Activated CD4-positive, alpha-beta T cell treated with anti-CD3 and anti-CD28 coated beads, Interleukin-2, amount 50 U/mL, for 24 hours (primary cell): ENCODE measurements around the gene KCTD16.

Experiments used
- DNase-seq, 2 donors: peaks; one replicate each; pipeline ENCODE4 v3.0.0-alpha.2; 2020; ENCODE audit warnings: low read depth in 1 of 2, low spot score in 1 of 2

KCTD16 gene

DNA sequence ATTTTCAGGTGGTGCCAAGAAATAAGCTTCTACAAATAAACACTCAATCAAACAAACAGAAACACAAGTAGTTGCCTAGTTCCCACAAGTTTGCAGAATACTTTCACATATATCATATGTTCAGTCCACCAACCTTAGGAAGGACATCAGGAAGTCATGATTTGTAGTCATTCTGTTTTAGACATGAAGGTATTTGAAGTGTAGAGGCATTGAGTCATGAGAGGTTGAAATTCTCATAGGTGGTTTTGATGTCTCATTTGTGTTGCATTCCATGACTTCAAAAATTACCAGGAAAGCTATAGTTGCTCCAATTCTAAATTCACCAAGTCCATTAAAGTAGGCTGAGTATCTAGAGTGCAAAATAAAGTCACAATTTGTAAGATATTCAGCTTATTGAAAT, 159.0 kb downstream of the KCTD16 start:
- DNase-seq, result no peak

DNA sequence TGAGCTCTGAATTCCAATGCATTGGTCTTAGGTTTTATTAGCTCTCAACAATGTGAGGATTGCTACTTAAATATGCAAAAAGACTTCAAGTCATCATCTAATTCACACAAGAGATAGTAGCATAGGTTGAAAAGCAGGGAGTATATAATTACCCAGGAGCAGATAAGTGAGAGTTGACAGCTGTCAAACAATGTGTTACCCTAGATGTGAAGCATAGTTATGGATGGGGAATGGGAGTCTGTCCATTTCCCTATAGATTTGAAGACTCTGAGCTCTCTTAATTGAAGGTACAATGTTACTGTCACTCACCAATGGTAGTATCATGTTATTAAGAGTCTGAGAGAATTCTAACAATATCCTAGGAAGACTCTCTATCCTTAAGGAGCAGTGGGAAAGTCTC, 160.7 kb downstream of the KCTD16 start:
- no peak for DNase-seq

DNA sequence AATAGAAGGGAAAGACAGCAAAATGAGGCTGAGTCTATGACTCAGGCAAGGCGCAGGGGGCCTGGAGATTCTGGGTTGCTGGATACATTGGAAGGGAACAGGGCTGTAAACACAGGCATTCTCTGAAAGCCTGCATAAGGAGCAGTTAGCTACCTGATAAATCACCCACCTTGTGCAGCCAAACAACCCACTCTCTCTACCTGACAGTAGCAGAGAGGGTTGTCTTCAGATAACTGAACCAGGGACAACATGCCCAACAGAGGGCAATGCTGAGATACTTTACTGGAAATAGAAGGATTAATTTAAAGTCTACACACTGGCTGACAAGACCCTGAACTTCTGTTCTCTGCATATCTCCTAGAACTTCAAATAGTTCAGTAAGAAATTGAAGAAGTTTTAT, 161.6 kb downstream of the KCTD16 start:
- no peak for DNase-seq

- DNase-seq, result no peak
These were observed 162.8 kb downstream of the KCTD16 start for GRCh38 chr5:144333336-144333920.

GRCh38 chr5:144335561-144335960, 164.9 kb downstream of the KCTD16 start:
- no peak for DNase-seq

DNA sequence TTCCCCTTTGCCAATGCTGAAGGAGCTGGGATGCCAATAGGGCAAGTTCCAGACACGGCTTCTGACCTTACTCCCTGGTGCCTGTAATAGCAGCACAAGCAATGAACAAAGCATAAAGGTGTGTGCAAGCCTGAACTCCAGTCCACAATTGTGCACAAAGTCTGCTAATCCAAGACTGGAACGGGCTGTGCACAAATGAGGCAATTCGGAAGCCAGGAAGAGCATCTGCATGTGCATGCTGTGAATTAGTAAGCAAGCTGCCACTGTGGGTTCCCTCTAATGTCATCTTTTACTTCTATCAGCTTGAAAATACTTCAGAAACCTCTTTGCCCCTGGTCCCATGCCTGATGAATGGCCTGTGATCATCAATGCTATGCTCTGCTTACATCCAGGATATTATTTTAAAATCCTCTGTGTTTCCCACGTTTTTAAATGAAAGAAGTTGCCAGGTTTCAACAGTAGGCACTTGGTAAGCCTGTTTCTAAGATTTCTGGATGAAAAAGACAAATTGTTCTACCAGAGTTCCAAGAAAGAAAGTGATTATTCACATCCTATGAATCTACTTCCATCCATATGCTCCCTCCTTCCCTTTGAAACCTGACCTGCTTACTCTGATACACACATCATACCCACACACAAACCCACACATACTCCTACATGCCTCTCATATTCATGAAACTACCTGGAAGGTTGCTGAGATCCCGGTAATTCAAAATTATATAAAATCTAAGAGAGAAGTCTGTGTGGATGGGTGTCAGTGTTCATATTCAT, 165.7 kb downstream of the KCTD16 start:
- no peak for DNase-seq

GRCh38 chr5:144352330-144352729, 181.7 kb downstream of the KCTD16 start:
- no peak for DNase-seq

DNA sequence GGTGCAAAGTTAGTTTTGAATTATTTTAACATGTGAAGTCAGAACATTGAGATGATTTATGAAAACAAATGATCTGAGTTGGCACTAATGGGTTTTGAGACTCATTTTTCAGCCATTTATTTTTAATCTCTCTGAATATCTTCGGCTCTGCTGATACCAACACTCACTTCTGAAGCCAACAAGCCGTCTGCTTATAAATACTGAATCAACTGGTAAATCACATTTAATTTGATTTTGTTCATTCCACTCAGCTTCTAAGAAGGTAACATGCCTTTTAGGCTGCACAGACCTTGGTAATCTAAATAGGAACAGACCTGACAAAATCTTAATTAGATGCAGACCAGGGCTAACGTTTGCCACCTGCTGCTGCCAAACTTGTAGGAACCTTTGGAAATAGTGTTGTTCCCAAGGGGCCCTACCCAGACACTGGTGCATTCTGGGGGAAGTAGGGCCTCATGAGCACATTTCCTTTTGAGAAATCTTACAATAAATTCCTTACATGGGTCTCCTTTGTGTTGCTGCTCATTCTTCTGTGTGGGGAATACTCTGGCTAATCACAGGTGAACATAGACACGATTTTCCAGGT, 182.2 kb downstream of the KCTD16 start:
- no peak for DNase-seq

DNA sequence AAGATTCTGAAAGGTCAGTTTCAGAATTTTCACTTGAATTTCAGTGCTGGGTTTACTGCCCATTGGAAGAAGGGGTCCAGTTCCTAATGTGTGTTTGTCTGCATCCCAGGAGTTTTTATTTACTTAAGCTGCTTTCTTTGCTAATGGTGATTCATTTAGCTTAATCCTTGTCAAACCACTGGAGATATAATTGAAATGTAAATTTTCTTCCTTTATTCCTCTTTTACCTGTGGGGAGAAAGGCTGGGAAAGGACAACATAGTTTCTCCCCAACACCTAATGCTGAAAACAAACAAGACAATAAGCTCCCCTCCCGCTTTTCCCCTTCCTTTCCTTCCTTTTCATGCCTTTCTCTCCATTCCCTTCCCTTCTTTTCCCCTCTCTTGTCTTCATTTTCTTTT, 185.8 kb downstream of the KCTD16 start:
- no peak for DNase-seq

- DNase-seq, result no peak
These were observed 190.7 kb downstream of the KCTD16 start for GRCh38 chr5:144361406-144361805.

DNA sequence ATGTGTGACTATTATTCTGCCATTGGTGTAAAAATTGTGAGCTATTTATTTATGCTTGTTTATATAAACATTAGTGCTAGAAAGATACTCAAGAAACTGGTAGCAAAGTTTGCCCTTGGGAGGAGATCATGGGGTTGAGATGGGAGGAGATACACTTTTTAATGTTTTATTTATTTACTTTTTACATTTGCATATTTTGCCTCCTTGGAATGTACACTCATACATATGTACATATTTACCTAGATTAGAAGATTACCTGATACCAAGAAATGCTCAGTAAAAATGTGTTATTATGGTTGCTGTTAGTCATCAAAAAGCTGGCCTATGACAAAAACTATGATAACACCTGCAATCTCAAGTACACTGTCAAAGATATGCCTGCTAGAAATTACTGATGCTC, 195.2 kb downstream of the KCTD16 start:
- DNase-seq, result no peak

GRCh38 chr5:144367991-144368390, 197.3 kb downstream of the KCTD16 start:
- DNase-seq, result no peak

- DNase-seq, result no peak
These were observed 197.9 kb downstream of the KCTD16 start for GRCh38 chr5:144368556-144368955.

GRCh38 chr5:144369006-144369405, 198.3 kb downstream of the KCTD16 start:
- DNase-seq, result no peak

DNA sequence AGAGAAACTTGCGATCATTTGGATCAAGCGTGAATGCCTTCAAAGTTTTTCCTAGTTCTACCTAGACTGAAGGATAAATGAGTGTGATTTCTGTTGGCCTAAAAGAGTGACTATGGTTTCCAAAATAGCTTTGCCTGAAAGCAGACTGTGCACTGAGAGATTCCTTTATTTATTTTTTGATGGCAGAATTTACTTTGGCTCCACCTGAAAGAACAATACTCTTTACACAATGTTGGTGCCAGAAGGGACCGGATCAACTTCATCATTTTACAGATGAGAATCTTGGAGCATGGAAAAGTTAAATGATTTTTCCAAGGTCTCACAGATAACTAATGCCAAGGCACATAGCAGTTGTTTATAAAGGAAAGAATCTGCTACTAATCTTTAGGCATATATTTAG, 199.6 kb downstream of the KCTD16 start:
- no peak for DNase-seq

GRCh38 chr5:144374637-144375036, 204.0 kb downstream of the KCTD16 start:
- DNase-seq, result no peak

GRCh38 chr5:144377207-144377606, 206.5 kb downstream of the KCTD16 start:
- no peak for DNase-seq

- no peak for DNase-seq
These were observed 208.0 kb downstream of the KCTD16 start for GRCh38 chr5:144378681-144379080.

DNA sequence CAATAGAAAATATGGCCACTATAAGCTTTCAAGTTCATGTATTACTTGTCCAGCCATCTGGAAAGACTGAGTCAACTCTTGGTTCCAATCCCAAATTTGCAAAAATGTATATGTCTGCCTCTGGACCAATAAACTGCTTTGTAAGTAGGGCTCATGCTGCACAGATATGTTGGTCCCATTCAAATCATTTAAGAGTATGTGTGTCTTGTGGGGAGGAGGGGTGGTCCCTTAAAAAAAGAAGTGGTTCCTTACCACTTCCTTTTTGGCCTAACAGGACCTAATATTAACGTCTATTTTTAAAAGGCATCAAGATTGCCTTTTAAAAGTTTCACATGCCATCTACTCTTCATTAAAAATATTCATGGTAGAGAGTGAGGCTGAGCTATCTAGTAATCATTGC, 214.9 kb downstream of the KCTD16 start:
- no peak for DNase-seq

- no peak for DNase-seq
These were observed 215.6 kb downstream of the KCTD16 start for GRCh38 chr5:144386315-144386714.

DNA sequence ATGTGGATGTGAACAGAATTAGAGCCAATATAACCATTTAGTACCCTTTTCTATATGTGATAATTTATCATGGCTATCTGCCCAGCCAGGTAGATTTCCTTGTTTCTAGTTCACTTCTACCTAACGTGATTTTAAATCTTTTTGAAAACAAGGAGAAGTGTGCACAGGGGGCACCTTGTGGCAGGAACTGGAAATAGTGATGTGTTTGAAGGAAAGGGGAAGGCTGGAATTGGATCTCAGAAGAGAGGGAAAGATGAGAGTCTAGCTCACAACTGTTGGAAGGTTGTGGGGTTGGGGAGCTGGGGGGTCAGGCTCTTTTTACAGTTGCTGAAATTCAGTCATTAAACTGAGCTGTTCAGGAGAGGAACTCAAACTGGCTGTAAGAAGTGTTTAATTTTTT, 219.5 kb downstream of the KCTD16 start:
- no peak for DNase-seq

GRCh38 chr5:144391044-144391443, 220.4 kb downstream of the KCTD16 start:
- no peak for DNase-seq
